Heart left ventricle (tissue), 13 donors: ENCODE data around the gene INSIG1.

Experiments used
- CTCF ChIP-seq, 12 donors: fragments of 200-600 bp; sonication (generic) in 4 of 12; IDR thresholded peaks; one replicate each; pipeline versions ENCODE4 v1.5.0 to v1.8.0; 2018 to 2022; ENCODE audit warnings: antibody characterized with exemption in 12 of 12, mild to moderate bottlenecking in 5 of 12
- POLR2A ChIP-seq, 2 donors: fragments of 450-650 bp; IDR thresholded peaks; one replicate each; pipeline ENCODE4 v1.6.1; 2017; ENCODE audit warnings: antibody characterized with exemption in 2 of 2, mild to moderate bottlenecking in 2 of 2, moderate library complexity in 2 of 2
- donor health status: ischemic (EF 13 %, LVEDD 7.1; RV severe dilation, severe dysfunction).
- donor health status: DM: no; HTN: yes; CAD: no.
- donor health status: DM: no; HTN: no; CAD: no.
- donor health status: ischemic (EF 25% LVEDD 6.9; RV normal size, moderate dysfunction).
- donor health status: ischemic (EF 25% LVEDD 5.7; RV mildly dilated, moderate dysfunction).
- donor health status: ischemic (EF 35%, LVEDD 5.7; RV mildly dilated, moderate dysfunction).
- donor health status: nonischemic (EF 11% LVEDD 7.7; RV severe dilation, severe dysfunction).
- donor health status: DM: yes; HTN: yes; CAD: no.
- donor health status: PGD.
- donor health status: ischemic (EF 29% LVEDD 5.4; RV normal size, mild dysfunction).
- donor health status: nonischemic (EF 23%, LVEDD 6.1; RV moderate dilation, normal function).

GRCh38 chr7:155265961-155266360, 31.7 kb upstream of the INSIG1 start:
- TF ChIP-seq POLR2A (IDR thresholded peaks at IDR 0.05) = no peak
- no peak for TF ChIP-seq CTCF (IDR thresholded peaks at IDR 0.05)
